Measurements from ENCODE around the gene LSMEM2.
"Not testable (repeated sequence)": the region's sequence is repeated elsewhere in the genome, so short reads cannot be mapped to it uniquely, and the experiment has no call there.

The LSMEM2 gene

DNA sequence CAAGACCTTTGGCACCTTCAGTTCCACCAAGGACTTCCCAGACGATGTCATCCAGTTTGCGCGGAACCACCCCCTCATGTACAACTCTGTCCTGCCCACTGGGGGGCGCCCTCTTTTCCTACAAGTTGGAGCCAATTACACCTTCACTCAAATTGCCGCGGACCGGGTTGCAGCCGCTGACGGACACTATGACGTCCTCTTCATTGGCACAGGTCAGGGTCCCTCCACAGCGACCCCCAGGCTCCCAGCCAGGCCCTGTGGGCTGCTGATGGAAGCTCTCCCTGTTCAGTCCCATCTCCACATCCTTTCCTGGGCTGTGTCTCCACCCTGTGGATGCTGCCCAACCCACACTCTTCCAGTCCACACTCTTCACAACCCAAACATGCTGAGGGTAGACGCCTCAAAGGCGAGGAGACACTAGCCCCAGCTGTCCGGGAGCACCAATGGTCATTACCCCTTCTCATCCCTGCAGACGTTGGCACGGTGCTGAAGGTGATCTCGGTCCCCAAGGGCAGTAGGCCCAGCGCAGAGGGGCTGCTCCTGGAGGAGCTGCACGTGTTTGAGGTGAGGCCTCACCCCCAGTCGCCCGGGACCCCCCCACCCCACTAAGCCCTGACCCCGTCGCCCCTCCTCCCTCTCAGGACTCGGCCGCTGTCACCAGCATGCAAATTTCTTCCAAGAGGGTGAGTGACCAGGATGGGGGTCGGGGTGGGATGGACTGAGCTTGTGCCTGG lies 4.3 kb upstream of the LSMEM2 start:
- peak; percentile 55 for DNase-seq (ENCODE audit: low read depth, low spot score)
- H3K4me3 ChIP-seq (ENCODE audit: low read length): no peak overlapping the region

- no peak for DNase-seq (ENCODE audit: low read depth, low spot score)
Measured at GRCh38 chr3:50275141-50275995, 3.5 kb upstream of the LSMEM2 start.

DNA sequence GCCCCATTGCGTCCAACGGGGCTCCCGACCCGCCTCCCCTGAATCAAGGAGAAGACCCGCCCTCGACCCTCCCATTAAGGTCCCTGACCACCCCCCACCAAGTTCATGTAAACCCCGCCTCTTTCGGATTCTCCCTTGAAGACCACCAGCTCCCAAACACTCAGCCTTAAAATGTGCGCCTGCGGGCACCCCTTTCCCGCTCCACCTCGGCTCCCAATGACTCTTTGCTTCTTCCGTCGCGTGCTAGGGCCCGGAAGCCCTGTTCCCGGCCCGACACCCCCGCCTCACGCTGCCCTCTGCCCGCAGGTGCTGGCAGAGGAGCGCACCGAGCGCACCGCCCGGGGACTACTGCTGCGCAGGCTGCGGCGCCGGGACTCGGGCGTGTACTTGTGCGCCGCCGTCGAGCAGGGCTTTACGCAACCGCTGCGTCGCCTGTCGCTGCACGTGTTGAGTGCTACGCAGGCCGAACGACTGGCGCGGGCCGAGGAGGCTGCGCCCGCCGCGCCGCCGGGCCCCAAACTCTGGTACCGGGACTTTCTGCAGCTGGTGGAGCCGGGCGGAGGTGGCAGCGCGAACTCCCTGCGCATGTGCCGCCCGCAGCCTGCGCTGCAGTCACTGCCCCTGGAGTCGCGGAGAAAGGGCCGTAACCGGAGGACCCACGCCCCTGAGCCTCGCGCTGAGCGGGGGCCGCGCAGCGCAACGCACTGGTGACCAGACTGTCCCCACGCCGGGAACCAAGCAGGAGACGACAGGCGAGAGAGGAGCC lies 2.7 kb upstream of the LSMEM2 start:
- DNase-seq (ENCODE audit: low read depth, low spot score): no peak
- H3K4me3 ChIP-seq (ENCODE audit: low read length): no peak overlapping the region

More at GRCh38 chr3:50275141-50275995, 3.5 kb upstream of the LSMEM2 start:
- no peak overlapping the region for H3K4me3 ChIP-seq (ENCODE audit: low read length)

DNA sequence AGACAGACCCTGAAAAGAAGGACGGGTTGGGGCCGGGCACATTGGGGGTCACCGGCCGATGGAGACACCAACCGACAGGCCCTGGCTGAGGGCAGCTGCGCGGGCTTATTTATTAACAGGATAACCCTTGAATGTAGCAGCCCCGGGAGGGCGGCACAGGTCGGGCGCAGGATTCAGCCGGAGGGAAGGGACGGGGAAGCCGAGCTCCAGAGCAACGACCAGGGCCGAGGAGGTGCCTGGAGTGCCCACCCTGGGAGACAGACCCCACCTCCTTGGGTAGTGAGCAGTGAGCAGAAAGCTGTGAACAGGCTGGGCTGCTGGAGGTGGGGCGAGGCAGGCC lies 2.2 kb upstream of the LSMEM2 start:
- no peak for DNase-seq (ENCODE audit: low read depth, low spot score)

GRCh38 chr3:50278123-50278879 lies 586 bp upstream of the LSMEM2 start:
- DNase-seq (ENCODE audit: low read depth, low spot score): no peak
- H3K4me3 ChIP-seq (ENCODE audit: low read length): no peak overlapping the region

More for the DNA sequence above, 2.2 kb upstream of the LSMEM2 start:
- no peak overlapping the region for H3K4me3 ChIP-seq (ENCODE audit: low read length)

GRCh38 chr3:50279255-50280016 lies 549 bp downstream of the LSMEM2 start:
- DNase-seq (ENCODE audit: low read depth, low spot score): no peak
- H3K4me3 ChIP-seq (ENCODE audit: low read length): no peak overlapping the region

- not testable (repeated sequence) for DNase-seq (ENCODE audit: low read depth, low spot score); H3K4me3 ChIP-seq (ENCODE audit: low read length)
Measured at GRCh38 chr3:50284121-50284520, 5.2 kb downstream of the LSMEM2 start.

DNA sequence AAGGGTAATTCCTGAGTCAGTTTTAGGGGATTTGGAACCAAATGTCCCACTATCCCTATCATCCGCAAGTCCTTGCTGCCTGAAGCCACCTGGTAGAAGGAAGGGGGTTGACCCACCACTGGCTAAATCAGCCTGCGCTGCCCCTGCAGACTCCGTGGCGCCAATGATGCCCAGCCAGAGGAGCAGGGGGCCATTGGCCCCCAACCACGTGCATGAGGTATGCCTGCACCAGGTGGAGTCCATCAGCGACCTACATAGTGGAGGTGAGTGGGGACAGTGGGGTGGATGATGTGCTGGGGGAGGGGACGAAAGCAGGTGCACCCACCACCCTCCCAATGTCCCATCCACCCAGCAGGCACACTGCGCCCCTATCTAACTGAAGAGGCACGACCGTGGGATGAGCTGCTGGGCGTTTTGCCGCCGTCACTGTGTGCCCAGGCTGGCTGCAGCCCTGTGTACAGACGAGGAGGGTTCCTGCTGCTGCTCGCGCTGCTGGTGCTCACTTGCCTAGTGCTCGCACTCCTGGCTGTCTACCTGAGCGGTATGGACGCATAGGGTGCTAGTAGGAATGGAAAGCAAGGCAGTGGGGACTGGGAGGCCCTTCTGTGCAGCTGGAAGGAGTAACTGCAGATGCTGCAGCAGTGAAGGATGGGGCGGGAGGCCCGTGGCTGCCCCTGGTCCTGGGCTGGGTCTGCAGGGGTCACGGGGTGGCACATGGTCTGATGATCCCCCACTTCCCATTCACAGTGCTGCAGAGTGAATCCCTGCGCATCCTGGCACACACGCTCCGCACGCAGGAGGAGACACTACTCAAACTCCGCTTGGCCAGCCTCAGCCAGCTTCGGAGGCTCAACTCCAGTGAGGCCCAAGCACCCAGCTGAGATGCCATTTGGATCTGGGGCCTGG lies 7.7 kb downstream of the LSMEM2 start:
- no peak for DNase-seq (ENCODE audit: low read depth, low spot score)
- H3K4me3 ChIP-seq (ENCODE audit: low read length): no peak overlapping the region

DNA sequence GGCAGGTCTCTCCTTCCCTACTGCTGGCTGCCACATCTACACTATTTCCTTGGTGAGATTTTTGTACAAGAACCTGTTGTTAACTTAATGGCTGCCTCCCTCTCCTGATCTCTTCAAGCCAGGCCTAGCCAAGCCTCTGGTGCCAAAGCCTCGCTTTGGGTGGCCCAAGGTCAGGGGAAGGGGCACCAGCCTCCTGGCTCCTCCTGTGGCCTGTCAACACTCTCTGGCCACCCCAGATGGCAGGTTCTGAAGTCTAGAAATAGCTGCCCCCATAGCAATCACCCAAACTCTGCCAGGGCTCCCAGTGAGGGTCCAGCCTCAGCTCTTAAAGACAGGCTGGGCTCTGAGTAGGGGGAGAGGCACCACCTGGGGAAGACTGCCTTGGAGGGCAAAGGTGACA lies 8.4 kb downstream of the LSMEM2 start:
- H3K4me3 ChIP-seq (ENCODE audit: low read length): no peak overlapping the region
- no peak for DNase-seq (ENCODE audit: low read depth, low spot score)

DNA sequence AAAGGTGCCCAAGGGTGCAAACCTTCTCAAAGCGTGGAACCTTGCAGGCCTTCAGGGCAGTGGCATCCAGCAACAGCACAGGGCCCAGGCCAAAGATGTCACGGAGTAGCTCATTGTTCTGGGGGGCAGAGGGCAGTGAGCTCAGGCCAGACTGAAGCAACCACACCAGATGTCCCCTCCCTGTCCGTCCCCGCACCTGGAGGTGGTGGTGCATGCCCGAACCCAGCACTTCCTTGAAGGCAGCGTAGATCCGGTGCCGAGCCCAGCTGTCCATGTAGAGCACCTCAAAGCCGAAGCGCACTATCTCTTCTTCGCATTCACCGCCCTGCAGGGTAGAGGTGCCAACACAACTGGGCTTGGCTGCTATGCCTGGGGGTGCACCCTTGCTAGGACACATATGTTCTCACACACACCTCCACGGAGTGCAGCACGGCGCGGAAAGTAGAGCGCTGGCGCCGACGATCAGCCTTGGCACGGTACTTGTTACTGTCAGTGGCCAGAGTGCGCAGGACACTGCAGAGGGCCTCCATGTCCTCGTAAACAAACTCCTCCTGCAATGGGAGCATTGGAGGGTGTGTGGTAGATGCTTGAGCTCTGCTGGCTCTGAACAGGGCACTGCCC lies 9.6 kb downstream of the LSMEM2 start:
- H3K4me3 ChIP-seq (ENCODE audit: low read length): no peak overlapping the region
- DNase-seq (ENCODE audit: low read depth, low spot score): no peak

- no peak overlapping the region for H3K4me3 ChIP-seq (ENCODE audit: low read length)
- DNase-seq (ENCODE audit: low read depth, low spot score): no peak
Measured at GRCh38 chr3:50289130-50289529, 10.2 kb downstream of the LSMEM2 start.

GRCh38 chr3:50290161-50290641 lies 11.3 kb downstream of the LSMEM2 start:
- no peak for DNase-seq (ENCODE audit: low read depth, low spot score)
- H3K4me3 ChIP-seq (ENCODE audit: low read length): no peak overlapping the region

DNA sequence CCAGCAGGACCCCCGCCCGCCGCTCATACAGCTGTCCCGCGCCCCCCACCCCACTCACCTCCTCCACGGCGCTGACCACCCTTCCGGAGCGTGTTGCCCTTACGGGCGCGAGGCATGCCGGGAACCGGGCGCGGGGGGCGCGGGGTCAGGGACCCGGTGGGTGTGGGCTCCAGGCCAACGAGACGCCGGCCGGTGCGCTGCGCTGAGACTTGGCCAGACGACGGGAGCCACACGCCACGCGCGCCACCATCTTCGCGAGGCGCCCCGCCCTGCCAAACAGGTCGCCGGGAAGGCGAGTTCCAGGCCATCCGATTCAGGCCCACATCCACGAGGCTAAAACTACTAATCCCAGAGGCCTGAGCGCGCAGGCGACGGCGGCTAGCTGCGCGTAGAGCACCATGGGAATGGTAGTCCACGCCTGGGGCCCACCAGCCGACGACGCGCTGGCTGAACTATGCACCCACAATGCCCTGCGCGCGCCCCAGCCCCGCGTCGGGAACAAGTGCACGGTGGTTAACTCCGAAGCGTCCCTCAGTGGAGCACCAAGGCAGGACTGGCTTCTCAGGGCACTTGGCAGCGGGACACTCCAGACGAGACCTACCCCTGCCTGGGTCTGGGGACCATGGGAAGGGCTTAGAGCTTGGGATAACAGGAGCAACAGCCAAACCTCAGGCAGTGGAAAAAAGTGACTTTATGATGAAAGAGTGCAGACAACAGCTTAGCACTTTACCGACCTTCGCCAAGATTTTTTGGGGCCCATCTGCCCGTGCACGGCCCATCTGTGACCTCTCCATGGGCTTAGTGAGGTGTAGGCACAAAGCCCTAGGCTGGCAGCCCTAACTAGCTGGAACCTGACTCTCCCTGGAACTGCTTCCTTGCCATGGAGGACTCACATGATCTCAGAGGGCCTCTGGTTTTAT lies 13.5 kb downstream of the LSMEM2 start, which contains the start of gene IFRD2:
TSS of gene IFRD2 (minus strand) at position 271 of the 920 bp plus-strand sequence. CDS start at position 116, 155 bp downstream.
- peak; percentile 97 for DNase-seq (ENCODE audit: low read depth, low spot score)
- peak within 1 kb of the TSS; percentile 99 for H3K4me3 ChIP-seq (ENCODE audit: low read length)

- no peak for DNase-seq (ENCODE audit: low read depth, low spot score)
- H3K4me3 ChIP-seq (ENCODE audit: low read length): peak overlapping the region; percentile 99
Measured at GRCh38 chr3:50293079-50293801, 14.4 kb downstream of the LSMEM2 start.

GRCh38 chr3:50294089-50294488 lies 15.2 kb downstream of the LSMEM2 start:
- no peak for DNase-seq (ENCODE audit: low read depth, low spot score)

More at GRCh38 chr3:50294089-50294488, 15.2 kb downstream of the LSMEM2 start:
- H3K4me3 ChIP-seq (ENCODE audit: low read length): no peak overlapping the region

Measured in Jurkat, Clone E6-1 (cell line).